MCF 10A (cell line): Measurements from ENCODE around the gene FREY1. TPM values are rescaled to one million over a fixed set of nuclear protein-coding genes. Genes with fewer than 3 reads are reported as not detected.

ENCODE experiments used
- BruUV-seq: library from RNA; stranded (reverse); fragments of 400-500 nt; replicated peaks from 2 replicates; lab custom pipeline; 2021; lab: Mats Ljungman, UMichigan
- CTCF ChIA-PET: fragments of 300-600 bp; sonication (Branson Sonifier 250); formaldehyde crosslinking; extraction: SDS; loops from one replicate; lab custom pipeline; 2021; ENCODE audit warnings: antibody characterized with exemption, inconsistent platforms; lab: Yijun Ruan, JAX
- POLR2A ChIA-PET: fragments of 300-600, 350-650 bp; sonication (Branson Sonifier 250); formaldehyde crosslinking; extraction: SDS; loops from one replicate; lab custom pipeline; 2020; ENCODE audit warnings: antibody characterized with exemption, inconsistent platforms; lab: Yijun Ruan, JAX
- DNase-seq: peaks from one replicate; pipeline ENCODE4 v3.0.0-alpha.2; 2018; ENCODE audit not compliant: unreplicated experiment
- H3K27ac Mint-ChIP-seq: one replicate; pipeline ENCODE4 v1.8.0; 2022; ENCODE audit warnings: mild to moderate bottlenecking, low read depth, mixed read lengths; ENCODE audit not compliant: unreplicated experiment
- H3K27me3 Mint-ChIP-seq: one replicate; pipeline ENCODE4 v1.8.0; 2022; ENCODE audit warnings: mixed read lengths; ENCODE audit not compliant: insufficient read depth, unreplicated experiment
- H3K36me3 Mint-ChIP-seq: one replicate; pipeline ENCODE4 v1.8.0; 2022; ENCODE audit warnings: mild to moderate bottlenecking, moderate library complexity, mixed read lengths; ENCODE audit not compliant: insufficient read depth, unreplicated experiment
- H3K4me1 Mint-ChIP-seq: one replicate; pipeline ENCODE4 v1.8.0; 2022; ENCODE audit warnings: mixed read lengths; ENCODE audit not compliant: insufficient read depth, unreplicated experiment
- H3K4me3 Mint-ChIP-seq: one replicate; pipeline ENCODE4 v1.8.0; 2022; ENCODE audit warnings: mild to moderate bottlenecking, moderate library complexity, mixed read lengths; ENCODE audit not compliant: unreplicated experiment
- H3K9me3 Mint-ChIP-seq: one replicate; pipeline ENCODE4 v1.8.0; 2022; ENCODE audit warnings: mixed read lengths; ENCODE audit not compliant: unreplicated experiment
- intact Hi-C: fragments of 100-400 bp; cut with micrococcal nuclease; formaldehyde crosslinking; loops from 2 replicates; pipeline ENCODE4 v1.14.1; 2022
- total RNA-seq: library from RNA; stranded (reverse); gene quantifications from 2 replicates; pipeline ENCODE4 v1.2.3, GENCODE V29; 2022
- TF ChIP-seq, protein P1 (sequence below): fragments of 200-600 bp; IDR thresholded peaks from one replicate; pipeline ENCODE4 v1.8.0; 2022; ENCODE audit warnings: antibody characterized with exemption, mild to moderate bottlenecking; ENCODE audit not compliant: unreplicated experiment

FREY1 gene
- total RNA-seq, 1 experiment from 2014 or later, result 1.3 TPM

DNA sequence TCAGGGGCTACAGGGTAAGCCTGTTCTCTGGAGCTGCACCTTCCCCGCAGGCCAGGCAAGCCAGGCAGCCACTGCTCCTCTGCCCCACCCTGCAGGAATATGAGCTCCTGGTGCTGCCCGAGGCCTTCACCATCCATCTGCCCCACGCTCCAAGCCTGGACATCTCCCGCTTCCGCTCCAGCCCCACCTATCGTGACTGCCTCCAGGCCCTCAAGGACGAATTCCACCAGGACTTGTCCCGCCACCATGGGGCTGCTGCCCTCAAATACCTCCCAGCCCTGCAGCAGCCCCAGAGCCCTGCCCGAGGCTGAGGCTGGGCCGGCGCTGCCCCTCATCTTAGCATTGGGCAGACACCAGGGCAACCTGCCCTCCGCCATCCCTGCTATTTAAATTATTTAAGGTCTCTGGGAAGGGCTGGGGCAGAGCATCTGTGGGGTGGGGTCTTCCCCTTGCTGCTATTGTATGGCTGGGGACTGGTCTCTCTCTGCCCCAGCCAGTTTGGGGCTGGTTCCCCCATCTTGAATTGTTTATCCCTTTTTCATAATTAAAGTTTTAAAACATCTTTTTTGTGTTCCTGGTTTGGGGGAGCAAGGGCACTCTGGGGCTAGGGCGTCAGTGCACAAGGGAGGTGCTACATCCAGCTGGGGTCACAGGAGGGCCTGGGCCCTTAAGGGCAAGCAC lies 21.6 kb upstream of the FREY1 start:
- TF ChIP-seq, protein P1, sequence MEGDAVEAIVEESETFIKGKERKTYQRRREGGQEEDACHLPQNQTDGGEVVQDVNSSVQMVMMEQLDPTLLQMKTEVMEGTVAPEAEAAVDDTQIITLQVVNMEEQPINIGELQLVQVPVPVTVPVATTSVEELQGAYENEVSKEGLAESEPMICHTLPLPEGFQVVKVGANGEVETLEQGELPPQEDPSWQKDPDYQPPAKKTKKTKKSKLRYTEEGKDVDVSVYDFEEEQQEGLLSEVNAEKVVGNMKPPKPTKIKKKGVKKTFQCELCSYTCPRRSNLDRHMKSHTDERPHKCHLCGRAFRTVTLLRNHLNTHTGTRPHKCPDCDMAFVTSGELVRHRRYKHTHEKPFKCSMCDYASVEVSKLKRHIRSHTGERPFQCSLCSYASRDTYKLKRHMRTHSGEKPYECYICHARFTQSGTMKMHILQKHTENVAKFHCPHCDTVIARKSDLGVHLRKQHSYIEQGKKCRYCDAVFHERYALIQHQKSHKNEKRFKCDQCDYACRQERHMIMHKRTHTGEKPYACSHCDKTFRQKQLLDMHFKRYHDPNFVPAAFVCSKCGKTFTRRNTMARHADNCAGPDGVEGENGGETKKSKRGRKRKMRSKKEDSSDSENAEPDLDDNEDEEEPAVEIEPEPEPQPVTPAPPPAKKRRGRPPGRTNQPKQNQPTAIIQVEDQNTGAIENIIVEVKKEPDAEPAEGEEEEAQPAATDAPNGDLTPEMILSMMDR, result no peak
- no peak for DNase-seq
- ChIA-PET POLR2A (interaction anchor here (1.0 kb wide), 1 partner anchor 11 kb away, joined by 5 read pairs; the partner anchor contains the start of gene PEX16), CTCF (no interaction called here)
- Mint-ChIP-seq H3K27ac (peak overlapping the region; percentile 74), H3K9me3 (no peaks in the 10 kb centered on the region), H3K4me3 (no peak overlapping the region), H3K27me3 (no peaks in the 10 kb centered on the region), H3K4me1 (peaks cover 29% of the 10 kb centered on the region), H3K36me3 (peaks cover 30% of the 10 kb centered on the region)
- intact Hi-C loops, result no loop called here
- BruUV-seq, result no TSS peak

DNA sequence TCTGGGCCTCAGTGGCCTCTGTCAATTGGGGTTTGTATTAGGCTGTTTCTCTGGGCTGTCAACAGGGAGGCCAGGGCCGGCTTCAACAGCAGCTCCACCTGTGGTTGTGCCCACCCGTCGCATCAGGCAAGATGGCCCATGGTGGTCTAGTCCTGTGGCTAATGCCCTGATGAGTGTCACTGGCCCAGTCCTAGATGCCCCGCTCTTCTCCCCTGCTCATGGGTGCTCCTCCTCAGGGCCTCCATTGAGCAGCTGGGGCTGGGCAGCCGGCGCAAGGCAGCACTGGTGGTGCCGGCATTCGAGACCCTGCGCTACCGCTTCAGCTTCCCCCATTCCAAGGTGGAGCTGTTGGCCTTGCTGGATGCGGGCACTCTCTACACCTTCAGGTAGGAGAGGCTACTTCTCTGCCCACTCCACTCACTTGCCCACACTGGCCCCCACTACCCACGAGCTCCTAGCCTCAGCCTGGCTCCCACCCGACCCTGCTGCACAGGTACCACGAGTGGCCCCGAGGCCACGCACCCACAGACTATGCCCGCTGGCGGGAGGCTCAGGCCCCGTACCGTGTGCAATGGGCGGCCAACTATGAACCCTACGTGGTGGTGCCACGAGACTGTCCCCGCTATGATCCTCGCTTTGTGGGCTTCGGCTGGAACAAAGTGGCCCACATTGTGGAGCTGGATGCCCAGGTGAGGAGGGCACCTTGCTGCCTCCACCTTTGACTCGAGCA lies 20.8 kb upstream of the FREY1 start:
- no peak for DNase-seq
- intact Hi-C loops, result no loop called here
- no peak overlapping the region for H3K4me3 Mint-ChIP-seq
- peak overlapping the region; percentile 74 for H3K27ac Mint-ChIP-seq
- TF ChIP-seq, protein P1, result no peak
- CTCF ChIA-PET, result no interaction called here
- POLR2A ChIA-PET, result interaction anchor here (1.0 to 1.2 kb wide), 2 partner anchors 10 kb away, joined by 5 read pairs; partner anchors contain the start of gene PEX16
- BruUV-seq, result no TSS peak
- no peaks in the 10 kb centered on the region for H3K27me3 Mint-ChIP-seq
- no peaks in the 10 kb centered on the region for H3K9me3 Mint-ChIP-seq
- H3K4me1 Mint-ChIP-seq, result peaks cover 32% of the 10 kb centered on the region
- H3K36me3 Mint-ChIP-seq, result peaks cover 22% of the 10 kb centered on the region

DNA sequence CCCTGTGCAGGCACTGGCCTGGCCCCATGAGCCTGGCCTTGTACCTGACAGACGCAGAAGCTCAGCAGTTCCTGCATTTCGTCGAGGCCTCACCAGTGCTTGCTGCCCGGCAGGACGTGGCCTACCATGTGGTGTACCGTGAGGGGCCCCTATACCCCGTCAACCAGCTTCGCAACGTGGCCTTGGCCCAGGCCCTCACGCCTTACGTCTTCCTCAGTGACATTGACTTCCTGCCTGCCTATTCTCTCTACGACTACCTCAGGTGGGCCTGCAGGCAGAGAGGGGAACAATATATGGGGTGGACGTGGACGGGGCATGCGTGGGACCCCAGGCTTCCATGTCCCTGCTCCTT lies 20.2 kb upstream of the FREY1 start:
- no TSS peak for BruUV-seq
- Mint-ChIP-seq H3K27ac (no peak overlapping the region), H3K36me3 (peaks cover 16% of the 10 kb centered on the region), H3K4me1 (peaks cover 32% of the 10 kb centered on the region), H3K9me3 (no peaks in the 10 kb centered on the region), H3K27me3 (no peaks in the 10 kb centered on the region), H3K4me3 (no peak overlapping the region)
- DNase-seq, result no peak
- intact Hi-C loops, result no loop called here
- ChIA-PET POLR2A (interaction anchor here (1.2 kb wide), 1 partner anchor 9 kb away, joined by 5 read pairs; the partner anchor contains the start of gene PEX16), CTCF (interaction anchor here (0.9 kb wide), 1 partner anchor 80 kb away, joined by 4 read pairs; no protein-coding TSS in a partner anchor)
- TF ChIP-seq, protein P1, result no peak
